GM18505 (cell line): ENCODE results near the gene HOXA3.

Experiments used
- ATAC-seq: cut with Tn5 transposase; IDR thresholded peaks from one replicate; pipeline ENCODE4 v1.9.1; 2021; ENCODE audit not compliant: unreplicated experiment
- POLR2A ChIP-seq: IDR thresholded peaks from 4 replicates; pipeline ENCODE4 v1.6.1; 2011; ENCODE audit warnings: borderline replicate concordance; ENCODE audit not compliant: insufficient read depth, insufficient read length; ENCODE audit errors: extremely low read depth

Gene HOXA3

DNA sequence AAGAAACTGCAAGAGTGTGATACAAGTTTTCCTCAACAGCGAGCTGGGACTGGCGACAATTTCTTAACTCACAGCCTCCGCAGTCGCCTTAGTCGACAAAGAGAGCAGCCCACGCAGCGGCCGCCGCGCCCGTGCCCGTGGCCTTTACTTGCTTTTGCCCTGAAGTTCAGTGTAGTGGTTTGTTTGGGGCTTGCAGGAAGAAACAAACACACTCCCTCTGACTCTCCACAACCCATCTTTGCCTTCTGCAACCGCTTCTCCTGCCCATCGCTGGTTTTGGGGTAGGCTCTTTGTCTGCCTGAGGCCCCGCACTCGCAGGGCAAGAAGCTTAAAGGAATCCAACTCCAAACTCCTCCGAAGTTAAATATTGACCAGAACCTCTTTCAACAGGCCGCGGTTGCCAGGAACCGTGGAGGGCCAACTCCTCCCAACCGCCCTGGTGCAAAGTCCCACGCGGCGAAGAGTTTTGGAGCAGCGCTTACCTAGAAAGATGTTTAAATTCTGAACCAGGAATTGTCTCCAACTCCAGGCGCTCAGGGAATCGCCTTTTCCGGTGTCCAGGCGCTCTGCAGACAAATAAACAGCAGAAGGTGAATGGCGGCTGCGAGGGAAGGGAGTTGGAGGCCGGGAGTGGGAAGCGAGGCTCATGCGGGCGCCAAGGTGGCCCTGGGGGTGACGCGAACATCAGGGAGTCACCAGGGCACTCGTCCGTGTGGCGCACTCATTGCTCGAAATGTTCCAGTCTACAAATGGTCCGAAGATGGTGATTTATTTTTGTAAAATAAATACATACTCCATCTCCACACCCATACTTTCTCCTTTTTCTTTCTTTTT, 30.1 kb downstream of the HOXA3 start:
- TF ChIP-seq POLR2A, result no peak
- ATAC-seq, result no peak

DNA sequence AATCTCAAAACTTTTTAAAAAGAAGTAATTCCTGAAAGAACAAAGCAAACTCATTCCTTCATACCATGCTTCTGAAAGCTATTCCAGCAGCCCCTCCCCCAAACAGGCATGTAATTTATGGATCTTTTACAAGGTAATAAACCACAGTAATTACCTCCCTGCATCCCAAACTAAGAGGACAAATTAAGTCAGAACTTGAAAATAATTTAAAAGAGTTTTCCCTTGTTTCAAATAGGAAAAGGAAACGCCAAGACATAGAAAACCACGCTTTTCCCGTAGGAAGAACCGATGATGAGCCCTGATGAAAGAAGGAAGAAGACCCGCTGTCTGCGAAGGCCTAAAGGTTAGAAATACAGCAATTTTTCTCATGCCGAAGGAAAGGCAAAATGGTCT, 30.7 kb downstream of the HOXA3 start:
- no peak for ATAC-seq

DNA sequence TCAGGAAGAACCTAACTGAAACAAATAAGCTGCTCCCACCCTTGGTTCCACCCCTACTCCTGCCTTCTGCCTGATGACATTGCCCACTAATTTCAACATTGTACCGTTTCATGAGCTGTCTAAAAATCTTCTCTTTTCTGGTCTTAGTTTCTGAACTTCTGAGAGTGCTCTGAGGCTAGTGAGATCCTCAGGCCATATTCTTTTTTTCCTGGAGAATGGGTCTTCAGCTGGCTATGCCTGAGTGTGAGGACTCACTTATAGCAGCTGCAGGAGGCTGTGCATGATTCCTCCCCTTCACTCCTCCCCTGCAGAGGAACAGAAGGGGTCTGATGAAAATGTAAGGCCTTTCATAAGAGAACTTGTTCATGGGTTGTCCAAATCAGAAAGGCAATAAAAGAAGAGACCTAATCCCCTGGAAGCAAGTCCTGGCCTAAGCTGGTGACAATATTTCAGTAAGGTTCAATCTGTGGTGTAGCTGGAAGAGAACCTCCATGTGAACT, 32.9 kb downstream of the HOXA3 start:
- TF ChIP-seq POLR2A, result no peak
- no peak for ATAC-seq

More for the DNA sequence above, 30.7 kb downstream of the HOXA3 start:
- TF ChIP-seq POLR2A, result no peak

DNA sequence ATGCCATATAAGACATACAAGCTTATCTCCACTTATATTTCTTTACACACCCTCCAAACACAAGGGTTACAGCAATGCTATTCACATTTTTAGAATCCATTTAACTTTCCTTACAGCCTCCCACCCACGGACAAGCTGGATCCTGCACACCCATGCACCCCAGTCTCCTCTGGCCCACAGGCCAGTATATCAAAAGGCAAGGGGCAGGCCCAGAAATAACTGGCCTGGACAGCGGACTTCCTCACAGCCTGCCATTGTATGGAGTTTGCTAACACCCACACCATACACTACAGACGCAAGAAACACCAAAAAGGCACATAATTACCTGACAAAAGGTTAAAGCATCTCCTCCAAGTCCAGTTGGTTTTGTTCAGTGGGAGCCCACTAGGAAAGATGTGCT, 33.8 kb downstream of the HOXA3 start:
- no peak for ATAC-seq
- no peak for TF ChIP-seq POLR2A

DNA sequence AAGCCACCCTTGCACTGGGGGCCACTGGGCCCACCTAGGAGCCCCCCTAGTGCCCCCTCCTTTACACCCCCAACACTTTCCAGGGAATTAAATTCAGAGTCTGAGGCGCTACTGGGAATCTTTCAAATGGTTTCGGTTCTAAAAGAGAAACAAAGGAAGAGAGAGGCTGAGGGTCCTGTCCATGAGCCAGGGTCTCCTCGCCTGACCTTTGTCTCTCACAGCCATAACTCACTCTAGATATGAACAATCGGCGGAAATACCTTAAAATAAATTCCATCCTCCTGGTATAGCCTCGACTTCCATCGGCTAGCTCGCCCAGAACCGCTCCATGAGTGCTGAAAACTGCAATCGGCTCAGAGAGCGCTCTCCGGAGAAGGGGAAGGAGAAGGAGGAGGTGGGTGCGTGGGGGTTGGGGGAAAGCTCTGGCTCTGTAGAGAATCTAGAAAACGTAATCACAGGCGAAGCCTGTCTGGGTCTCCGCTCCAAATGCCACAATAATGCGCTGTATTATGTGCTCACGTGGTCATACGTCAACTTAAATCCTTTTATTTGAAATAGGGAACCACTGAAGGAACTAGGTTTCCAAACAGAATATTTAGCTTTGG, 34.4 kb downstream of the HOXA3 start:
- no peak for TF ChIP-seq POLR2A
- ATAC-seq, result no peak

DNA sequence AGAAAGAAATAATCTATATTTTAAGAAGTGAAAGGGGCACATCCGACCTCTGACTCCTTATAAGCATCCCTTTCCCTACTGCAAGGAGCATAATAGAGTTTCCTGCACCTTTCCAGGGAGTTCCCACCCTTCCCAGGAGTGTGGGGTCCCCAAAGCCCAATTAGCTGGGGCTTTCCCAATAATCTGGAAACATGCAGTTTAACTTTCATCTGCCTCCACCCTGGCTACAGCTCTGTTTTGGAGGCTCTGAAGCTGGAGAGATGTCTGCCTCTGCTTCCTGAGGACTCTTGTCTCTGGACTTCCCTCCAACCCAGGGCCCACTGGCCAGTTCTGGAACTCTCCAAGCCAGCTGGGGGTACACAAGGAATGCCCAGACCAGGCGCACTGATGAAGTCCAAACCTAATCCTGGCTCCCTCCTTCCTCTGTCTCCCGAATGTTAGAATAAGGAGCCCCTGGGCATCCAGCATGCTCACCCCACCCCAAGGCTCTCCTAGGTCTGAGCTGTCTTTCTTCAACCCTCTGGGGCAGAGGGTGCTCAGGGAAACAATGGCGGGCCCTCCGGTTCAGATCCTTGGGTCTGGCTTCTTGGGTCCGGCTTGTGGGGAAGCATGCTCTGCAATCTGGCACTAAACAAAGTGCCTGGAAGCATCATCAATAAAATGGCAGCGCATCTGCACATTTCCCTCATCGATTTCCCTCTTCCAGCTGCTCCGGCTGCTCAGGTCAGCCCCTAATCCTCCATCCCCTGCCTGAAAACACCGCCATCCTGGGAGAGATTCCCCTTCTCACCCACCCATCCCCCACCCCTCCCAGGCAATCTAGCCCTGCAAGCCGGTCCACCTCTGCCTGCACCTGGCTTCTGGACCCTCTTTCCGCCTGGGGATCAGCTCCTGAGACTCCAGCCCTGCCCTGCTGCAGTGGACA, 35.2 kb downstream of the HOXA3 start:
- TF ChIP-seq POLR2A, result no peak
- no peak for ATAC-seq

DNA sequence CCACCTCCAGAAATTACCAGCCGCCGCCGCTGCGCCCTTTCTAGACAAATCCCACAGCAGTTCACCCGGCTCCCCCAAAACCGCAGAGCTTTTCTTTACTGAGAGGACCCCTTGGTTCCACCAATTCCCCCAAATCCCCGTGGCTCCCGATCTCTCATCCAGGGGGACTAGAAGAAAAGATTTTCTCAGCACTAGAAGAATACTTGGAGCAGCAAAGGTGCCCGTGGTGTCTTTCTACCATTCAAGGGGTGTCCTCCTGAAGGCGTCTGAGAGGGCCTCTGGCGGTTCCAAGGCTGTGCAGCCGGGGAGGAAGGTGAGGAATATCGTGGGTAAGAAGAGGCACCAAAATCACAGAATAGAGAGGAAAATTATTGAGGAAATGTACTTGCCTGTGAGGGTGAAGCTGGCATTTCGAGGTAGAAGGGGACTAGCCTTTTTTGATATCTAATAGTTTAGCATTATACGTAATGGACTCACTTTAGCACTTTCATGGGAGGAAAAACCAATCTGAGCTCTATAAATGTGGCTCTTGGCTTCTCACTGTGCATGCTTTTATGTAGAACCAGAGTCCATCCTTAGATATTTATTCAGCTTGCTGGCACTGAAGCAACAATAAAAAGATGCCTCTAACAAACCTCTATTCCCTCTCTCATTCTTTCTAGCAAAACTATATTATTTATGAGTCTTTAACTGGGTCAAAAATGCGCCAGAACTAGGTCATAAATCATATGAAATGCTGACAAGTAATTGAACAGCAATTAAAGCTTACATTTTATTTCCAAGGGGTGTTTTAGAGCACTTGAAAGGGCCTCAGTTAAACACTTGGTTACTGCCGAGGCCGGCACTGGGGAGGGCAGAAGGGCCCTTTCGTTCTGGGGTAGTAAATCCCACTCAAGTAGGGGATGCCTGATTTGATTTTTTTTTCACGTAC, 36.1 kb downstream of the HOXA3 start:
- no peak for ATAC-seq

DNA sequence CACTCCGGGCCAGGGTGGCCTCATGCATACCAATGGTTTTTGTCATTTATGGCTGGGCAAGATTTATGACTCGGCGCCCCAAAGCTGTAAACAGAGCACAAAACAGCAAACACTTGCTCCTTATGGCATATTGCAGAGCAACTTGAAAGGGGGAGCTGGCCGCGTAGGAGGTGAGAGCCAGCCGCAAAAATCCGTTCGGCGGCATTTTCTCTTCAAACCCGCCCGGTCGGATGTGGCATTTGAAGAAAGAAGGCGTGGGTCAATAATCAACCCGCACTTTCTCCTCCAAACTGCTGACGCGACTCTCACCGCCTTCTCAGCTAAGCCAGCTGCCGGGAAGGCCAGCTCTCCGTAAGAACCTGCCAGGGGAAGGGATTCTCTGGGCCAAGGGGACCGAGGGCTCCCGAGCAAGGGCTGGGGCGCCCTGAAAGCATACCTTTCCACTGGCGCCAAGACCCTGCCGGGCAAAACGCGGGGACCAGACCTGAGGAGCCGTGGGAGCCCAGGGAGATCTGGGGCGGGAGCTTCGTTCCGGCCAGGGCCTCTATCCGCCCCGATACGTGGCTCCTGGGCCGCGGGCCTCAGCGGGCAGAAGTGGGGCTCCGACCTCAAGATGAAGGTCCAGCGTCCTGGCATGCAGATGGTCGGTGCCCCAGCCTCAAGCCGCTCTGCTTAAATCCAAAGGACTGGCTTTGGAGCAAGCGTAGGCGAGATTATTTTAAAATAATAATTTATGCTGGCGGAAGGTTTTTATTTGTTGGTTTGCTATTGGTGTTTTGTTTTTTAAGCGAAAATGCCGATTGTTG, 37.0 kb downstream of the HOXA3 start:
- no peak for TF ChIP-seq POLR2A
- no peak for ATAC-seq

More for the DNA sequence above, 36.1 kb downstream of the HOXA3 start:
- TF ChIP-seq POLR2A, result no peak

DNA sequence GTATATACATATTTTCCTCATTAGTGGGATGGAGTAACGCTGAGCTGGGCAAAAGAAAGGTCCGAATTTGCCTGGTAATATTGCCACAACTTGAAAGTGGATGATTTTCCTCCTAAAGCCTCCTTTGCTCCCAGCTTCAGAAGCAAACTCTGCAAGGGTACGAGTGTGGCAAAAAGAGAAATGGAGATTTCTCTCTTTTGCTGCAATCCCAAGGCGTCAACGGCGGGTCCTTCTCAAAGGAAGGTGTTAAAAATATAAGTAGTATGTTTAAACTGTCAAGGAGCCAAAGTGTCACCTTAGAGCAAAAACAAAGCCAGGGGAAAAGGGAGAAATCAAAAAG, 37.5 kb downstream of the HOXA3 start:
- no peak for TF ChIP-seq POLR2A
- ATAC-seq, result no peak

DNA sequence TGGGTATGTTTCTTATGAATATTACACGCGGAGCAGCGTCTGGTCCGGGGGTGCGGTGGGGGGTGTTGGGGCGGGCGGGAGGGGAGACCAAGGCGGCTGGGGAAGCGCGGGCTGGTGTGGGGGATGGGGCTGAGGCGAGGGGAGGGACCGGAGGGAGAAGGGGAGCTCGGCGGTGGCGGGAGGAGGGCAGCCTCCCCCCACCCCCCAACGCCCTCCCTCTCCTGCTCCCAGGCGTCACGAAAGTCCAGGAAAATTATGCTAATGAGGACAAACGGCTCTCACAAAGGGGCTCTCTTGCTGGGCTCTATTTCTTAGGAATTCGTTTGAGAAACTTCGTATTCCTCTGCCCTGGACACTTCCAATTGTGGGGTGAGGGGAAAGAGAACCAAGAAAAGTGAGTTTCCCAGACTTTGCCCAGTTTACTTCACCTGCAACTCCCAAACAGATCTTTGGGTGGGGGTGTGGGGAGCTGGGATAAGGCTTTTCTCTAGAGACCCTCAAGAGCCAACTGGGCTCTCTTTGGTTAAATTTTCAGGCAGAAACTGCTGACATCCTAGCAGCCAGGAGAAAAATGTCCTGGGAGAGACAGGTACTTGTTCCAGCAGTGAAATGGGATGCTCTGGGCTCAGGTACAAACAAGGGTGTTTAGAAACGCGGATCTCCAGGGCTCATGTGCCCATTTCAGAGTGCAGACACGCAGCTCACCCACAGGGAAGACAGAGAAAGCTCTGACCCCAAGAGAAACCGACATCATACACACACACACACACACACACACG, 38.2 kb downstream of the HOXA3 start:
- ATAC-seq, result no peak
- no peak for TF ChIP-seq POLR2A
